GM10266 (cell line): ENCODE measurements around the gene TMEM212.

Experiments used
- DNase-seq: peaks from one replicate; pipeline ENCODE4 v3.0.0; 2012; ENCODE audit errors: extremely low spot score
- CTCF ChIP-seq: IDR thresholded peaks from 2 replicates; pipeline ENCODE4 v1.5.1; 2012; ENCODE audit warnings: mild to moderate bottlenecking, low read depth; ENCODE audit not compliant: control insufficient read depth, insufficient read depth; ENCODE audit errors: missing control alignments

TMEM212 gene

DNA sequence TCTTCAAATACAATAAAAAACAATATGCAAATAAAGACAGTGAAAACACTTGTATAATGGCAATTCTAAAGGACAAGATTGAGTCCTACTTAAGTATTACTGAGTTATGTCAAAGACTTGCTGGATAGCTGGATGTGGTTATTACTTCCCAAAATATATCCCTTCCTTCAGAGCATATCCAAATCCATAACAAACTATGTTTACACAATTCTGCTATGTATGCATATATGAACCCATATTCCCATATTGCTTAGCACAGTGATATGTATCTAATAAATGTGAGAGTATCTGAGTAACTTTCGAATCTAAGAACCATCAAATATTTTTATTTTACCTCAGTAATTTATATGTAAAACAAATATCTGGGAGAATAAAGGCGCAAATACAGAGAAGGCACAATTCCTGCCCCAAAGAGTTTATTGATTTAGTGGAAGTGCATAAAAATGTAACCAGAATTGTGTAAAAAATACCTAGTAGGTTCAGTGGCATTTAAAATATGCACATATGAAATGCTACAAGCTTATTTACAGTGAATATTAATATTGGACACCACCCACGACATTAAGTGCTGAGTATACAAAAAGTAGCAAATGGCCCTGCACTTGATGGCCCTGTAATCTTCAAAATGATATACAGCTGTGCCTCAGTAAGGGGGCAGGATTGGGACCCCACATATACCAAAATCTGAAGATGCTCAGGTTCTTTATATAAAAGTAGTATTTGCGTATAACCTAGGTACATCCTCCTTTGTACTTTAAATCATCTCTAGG lies 37.1 kb downstream of the TMEM212 start:
- no peak for DNase-seq
- no peak for TF ChIP-seq CTCF

GRCh38 chr3:171881251-171881650 lies 38.1 kb downstream of the TMEM212 start:
- no peak for TF ChIP-seq CTCF
- DNase-seq: no peak

DNA sequence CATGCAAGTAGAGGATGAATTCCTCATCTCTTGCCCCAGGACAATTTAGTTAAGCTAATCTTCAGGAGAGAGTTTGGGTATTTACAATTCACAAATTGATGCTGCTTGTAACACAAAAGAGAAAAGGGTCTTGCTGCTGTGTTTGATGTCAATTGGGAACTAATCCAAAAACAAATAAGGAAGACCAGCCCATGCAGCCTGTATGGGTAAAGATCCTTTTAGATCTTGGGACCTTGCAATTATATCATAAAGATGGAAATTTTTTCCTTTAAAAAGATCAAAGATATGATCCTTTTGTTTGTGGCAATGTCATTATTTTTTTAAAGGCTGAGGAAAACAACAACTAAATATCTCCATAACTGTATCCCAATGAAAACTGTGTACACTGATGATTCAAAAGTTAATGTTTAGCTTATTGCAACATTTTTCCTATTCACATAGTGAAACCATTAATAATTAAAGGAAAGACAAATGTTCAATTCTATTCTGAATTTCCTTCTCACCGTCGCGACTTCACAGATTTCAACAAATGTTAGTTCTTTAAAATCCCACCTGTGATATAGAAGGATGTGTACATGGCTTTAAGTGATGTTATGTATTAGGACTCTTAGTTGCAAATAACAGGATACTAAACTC lies 40.2 kb downstream of the TMEM212 start:
- no peak for TF ChIP-seq CTCF
- DNase-seq: no peak

- no peak for TF ChIP-seq CTCF
- DNase-seq: no peak
Observed at GRCh38 chr3:171883893-171884279, 40.7 kb downstream of the TMEM212 start.

DNA sequence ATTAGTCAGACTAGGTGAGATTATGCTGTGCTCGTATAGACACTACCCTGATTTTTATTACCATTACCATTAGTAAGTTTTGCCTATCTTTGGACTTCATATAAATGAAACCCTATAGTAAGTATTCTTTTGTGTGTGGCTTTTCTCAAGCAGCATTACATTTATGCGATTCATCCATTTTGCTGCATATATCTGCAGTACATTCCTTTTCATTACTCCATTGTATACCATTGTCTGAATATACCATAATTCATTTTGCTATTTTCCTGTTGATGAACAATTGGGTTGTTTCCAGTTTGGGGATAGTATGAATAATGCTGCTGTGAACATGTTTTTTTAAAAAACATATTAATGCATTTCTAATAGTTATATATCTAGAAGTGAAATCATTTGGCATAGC lies 45.3 kb downstream of the TMEM212 start:
- DNase-seq: no peak
- TF ChIP-seq CTCF: no peak

DNA sequence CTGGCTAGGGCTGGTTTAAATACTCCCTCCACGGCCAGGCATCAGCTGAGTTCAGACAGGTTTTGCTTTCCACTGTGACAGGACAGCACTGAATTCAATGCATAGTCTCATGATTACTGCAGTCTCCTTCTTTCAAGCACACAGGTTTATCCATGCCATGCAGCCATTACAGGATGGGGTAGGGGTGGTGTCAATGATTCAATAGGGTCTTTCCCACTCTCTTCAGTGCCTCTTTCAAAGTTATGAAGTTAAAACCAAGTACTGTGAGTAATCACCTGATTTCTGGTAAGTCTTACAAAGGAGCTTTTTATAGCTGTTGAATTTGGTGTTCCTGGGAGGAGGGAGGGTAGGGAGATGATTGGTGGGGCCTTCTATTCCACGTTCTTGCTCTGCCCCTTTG lies 47.2 kb downstream of the TMEM212 start:
- DNase-seq: no peak
- TF ChIP-seq CTCF: no peak

- TF ChIP-seq CTCF: no peak
- DNase-seq: no peak
Observed at GRCh38 chr3:171892457-171892856, 49.3 kb downstream of the TMEM212 start.
